CD14-positive monocyte (primary cell): ENCODE data around the gene ATP5F1D. TPM values are rescaled to one million over a fixed set of nuclear protein-coding genes. Genes with fewer than 3 reads are reported as not detected.
A peak's percentile ranks its signal among the peaks of the same experiment; 100 is the strongest.

ENCODE experiments used
- DNase-seq, 3 donors: peaks; one replicate each; pipeline ENCODE4 v3.0.0-alpha.2; 2011 to 2022
- H2AFZ ChIP-seq: 2 replicates; pipeline ENCODE4 v1.6.0; 2012; ENCODE audit warnings: mild to moderate bottlenecking, low read depth, low read length, inconsistent platforms; ENCODE audit not compliant: insufficient read depth, poor library complexity, severe bottlenecking
- H3K27ac ChIP-seq, 2 donors: 1 replicate in 1 of 2; 2 replicates in 1 of 2; pipeline ENCODE4 v1.5.1; 2012 to 2013; ENCODE audit warnings: low read length in 2 of 2, control low read depth in 1 of 2, inconsistent platforms in 1 of 2, low read depth in 1 of 2, mild to moderate bottlenecking in 1 of 2
- H3K27me3 ChIP-seq, 2 donors: one replicate each; pipeline versions ENCODE4 v1.6.0 to v1.6.1; 2011 to 2013; ENCODE audit warnings: low read length in 2 of 2; ENCODE audit not compliant: control insufficient read depth in 2 of 2, insufficient read depth in 2 of 2
- H3K36me3 ChIP-seq, 2 donors: replicated peaks in 1 of 2; 1 replicate in 1 of 2; 2 replicates in 1 of 2; pipeline versions ENCODE4 v1.5.1 to v1.6.1; 2012 to 2013; ENCODE audit warnings: low read length in 2 of 2, control low read depth in 1 of 2, inconsistent platforms in 1 of 2, mild to moderate bottlenecking in 1 of 2; ENCODE audit not compliant: insufficient read depth in 2 of 2, control insufficient read depth in 1 of 2
- H3K4me1 ChIP-seq, 2 donors: 1 replicate in 1 of 2; 2 replicates in 1 of 2; pipeline versions ENCODE4 v1.5.1 to v1.6.1; 2012 to 2013; ENCODE audit warnings: low read length in 2 of 2, control low read depth in 1 of 2, inconsistent platforms in 1 of 2, mild to moderate bottlenecking in 1 of 2, moderate library complexity in 1 of 2; ENCODE audit not compliant: insufficient read depth in 2 of 2, control insufficient read depth in 1 of 2
- H3K4me2 ChIP-seq: replicated peaks from 2 replicates; pipeline ENCODE3; 2012; ENCODE audit warnings: low read length, moderate library complexity, mild to moderate bottlenecking; ENCODE audit not compliant: poor library complexity, severe bottlenecking; ENCODE audit errors: extremely low read depth
- H3K4me3 ChIP-seq, 3 experiments: fragments of 200-600 bp in 1 of 3; sonication (generic) in 1 of 3; replicated peaks in 1 of 3; 1 replicate in 2 of 3; 2 replicates in 1 of 3; pipeline ENCODE4 v1.5.1; 2011 to 2013; ENCODE audit warnings: low read length in 3 of 3, mild to moderate bottlenecking in 3 of 3, control low read depth in 2 of 3, low read depth in 2 of 3, inconsistent platforms in 1 of 3, moderate library complexity in 1 of 3
- H3K79me2 ChIP-seq: 2 replicates; pipeline ENCODE4 v1.6.0; 2012; ENCODE audit warnings: mild to moderate bottlenecking, control low read depth, inconsistent platforms, low read length, moderate library complexity; ENCODE audit not compliant: insufficient read depth
- H3K9ac ChIP-seq: 2 replicates; pipeline ENCODE4 v1.6.0; 2017; ENCODE audit warnings: low read length, mild to moderate bottlenecking; ENCODE audit not compliant: insufficient read depth, poor library complexity, severe bottlenecking
- H3K9me3 ChIP-seq, 2 donors: replicated peaks in 1 of 2; 1 replicate in 1 of 2; 2 replicates in 1 of 2; pipeline versions ENCODE4 v1.5.1 to v1.6.1; 2012 to 2013; ENCODE audit warnings: low read length in 2 of 2, control low read depth in 1 of 2; ENCODE audit not compliant: control insufficient read depth in 1 of 2, insufficient read depth in 1 of 2
- H4K20me1 ChIP-seq: 2 replicates; pipeline ENCODE4 v1.6.0; 2012; ENCODE audit warnings: mild to moderate bottlenecking, low read length, control low read depth, moderate library complexity; ENCODE audit not compliant: insufficient read depth
- H3K27ac Mint-ChIP-seq, 7 donors: one replicate each; pipeline ENCODE4 v1.8.0; 2020; ENCODE audit warnings: mild to moderate bottlenecking in 7 of 7, mixed read lengths in 7 of 7, moderate library complexity in 6 of 7, inconsistent platforms in 2 of 7
- H3K27me3 Mint-ChIP-seq, 3 donors: one replicate each; pipeline ENCODE4 v1.8.0; 2021 to 2022; ENCODE audit warnings: low read depth in 3 of 3, mild to moderate bottlenecking in 3 of 3, mixed read lengths in 3 of 3, moderate library complexity in 3 of 3, inconsistent platforms in 1 of 3
- H3K36me3 Mint-ChIP-seq, 2 donors: one replicate each; pipeline ENCODE4 v1.8.0; 2020; ENCODE audit warnings: mixed read lengths in 2 of 2, inconsistent platforms in 1 of 2, mild to moderate bottlenecking in 1 of 2
- H3K4me1 Mint-ChIP-seq: one replicate; pipeline ENCODE4 v1.8.0; 2020; ENCODE audit warnings: mild to moderate bottlenecking, mixed read lengths
- H3K4me3 Mint-ChIP-seq, 2 donors: one replicate each; pipeline ENCODE4 v1.8.0; 2020; ENCODE audit warnings: mild to moderate bottlenecking in 2 of 2, mixed read lengths in 2 of 2, moderate library complexity in 1 of 2
- H3K9me3 Mint-ChIP-seq, 7 donors: one replicate each; pipeline ENCODE4 v1.8.0; 2020 to 2022; ENCODE audit warnings: mixed read lengths in 7 of 7, mild to moderate bottlenecking in 6 of 7, moderate library complexity in 6 of 7, inconsistent platforms in 2 of 7
- WGBS: methylation state at CpG from one replicate; pipeline ENCODE4 v1.1.5; 2013; ENCODE audit warnings: missing lambda C conversion rate; ENCODE audit not compliant: insufficient coverage; 5-methylcytosine and 5-hydroxymethylcytosine counted together
- intact Hi-C, 2 donors: fragments of 100-400 bp; cut with micrococcal nuclease; formaldehyde crosslinking; loops; one replicate each; pipeline versions ENCODE4 v1.15.0 to v1.15.1; 2023
- polyA plus RNA-seq, 3 donors: library from polyadenylated mRNA; depleted of rRNA in 1 of 3; unstranded in 2 of 3; stranded (reverse) in 1 of 3; fragments of 300-500 nt in 2 of 3; fragments of >200 nt in 1 of 3; fragmentation: Illumina TruSeq in 2 of 3; gene quantifications; 1 replicate in 2 of 3; 2 replicates in 1 of 3; pipeline ENCODE4 v1.2.3, GENCODE V29; 2012 to 2021
- TF ChIP-seq, protein P1 (sequence below): fragments of 200-600 bp; IDR thresholded peaks from one replicate; pipeline ENCODE4 v1.8.0; 2022; ENCODE audit warnings: antibody characterized with exemption, mild to moderate bottlenecking

The ATP5F1D gene
- polyA plus RNA-seq, 3 donors = 122 to 160 (median 143) TPM

DNA sequence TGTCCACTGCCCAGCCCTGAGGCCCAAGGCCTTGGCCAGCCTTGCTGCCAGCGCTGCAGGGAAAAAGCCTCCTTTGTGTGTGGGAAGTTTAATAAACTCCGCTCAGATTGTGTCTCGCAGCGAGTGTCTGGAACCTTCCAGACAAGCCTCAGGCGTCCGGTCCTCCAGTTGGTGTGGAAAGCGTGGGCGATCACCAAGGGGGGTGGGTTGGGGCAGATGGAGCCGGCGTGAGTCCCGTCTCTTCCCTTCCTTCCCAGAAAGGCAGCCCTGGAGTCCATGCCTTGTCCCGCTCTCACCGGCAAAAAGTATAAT is 31.4 kb upstream of the ATP5F1D start:
- peaks cover 60 to 70% of the 10 kb centered on the region in 2 donors for H3K4me1 ChIP-seq
- 96% methylated on average over 7 of the region's 13 CpGs for WGBS
- no peaks in the 10 kb centered on the region for H3K9me3 ChIP-seq
- H4K20me1 ChIP-seq = peaks cover 79% of the 10 kb centered on the region
- H3K27me3 ChIP-seq = no peaks in the 10 kb centered on the region
- no peaks in the 10 kb centered on the region for H3K27me3 Mint-ChIP-seq
- no peak overlapping the region for H3K27ac ChIP-seq
- no peak overlapping the region for H3K4me3 ChIP-seq
- peak overlapping the region in 2 of 7 donors; percentile 13 to 55 for H3K27ac Mint-ChIP-seq
- no peak overlapping the region for H3K4me3 Mint-ChIP-seq
- H2AFZ ChIP-seq = no peak overlapping the region
- H3K9ac ChIP-seq = no peak overlapping the region
- intact Hi-C loops = no loop called here
- peaks cover 0 to 10% of the 10 kb centered on the region in 2 donors for H3K36me3 ChIP-seq
- TF ChIP-seq, protein P1, sequence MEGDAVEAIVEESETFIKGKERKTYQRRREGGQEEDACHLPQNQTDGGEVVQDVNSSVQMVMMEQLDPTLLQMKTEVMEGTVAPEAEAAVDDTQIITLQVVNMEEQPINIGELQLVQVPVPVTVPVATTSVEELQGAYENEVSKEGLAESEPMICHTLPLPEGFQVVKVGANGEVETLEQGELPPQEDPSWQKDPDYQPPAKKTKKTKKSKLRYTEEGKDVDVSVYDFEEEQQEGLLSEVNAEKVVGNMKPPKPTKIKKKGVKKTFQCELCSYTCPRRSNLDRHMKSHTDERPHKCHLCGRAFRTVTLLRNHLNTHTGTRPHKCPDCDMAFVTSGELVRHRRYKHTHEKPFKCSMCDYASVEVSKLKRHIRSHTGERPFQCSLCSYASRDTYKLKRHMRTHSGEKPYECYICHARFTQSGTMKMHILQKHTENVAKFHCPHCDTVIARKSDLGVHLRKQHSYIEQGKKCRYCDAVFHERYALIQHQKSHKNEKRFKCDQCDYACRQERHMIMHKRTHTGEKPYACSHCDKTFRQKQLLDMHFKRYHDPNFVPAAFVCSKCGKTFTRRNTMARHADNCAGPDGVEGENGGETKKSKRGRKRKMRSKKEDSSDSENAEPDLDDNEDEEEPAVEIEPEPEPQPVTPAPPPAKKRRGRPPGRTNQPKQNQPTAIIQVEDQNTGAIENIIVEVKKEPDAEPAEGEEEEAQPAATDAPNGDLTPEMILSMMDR = no peak
- H3K36me3 Mint-ChIP-seq = peaks cover 19 to 40% of the 10 kb centered on the region in 2 donors
- no peaks in the 10 kb centered on the region for H3K9me3 Mint-ChIP-seq
- H3K79me2 ChIP-seq = peaks cover 83% of the 10 kb centered on the region
- H3K4me1 Mint-ChIP-seq = peaks cover 55% of the 10 kb centered on the region
- no peak for DNase-seq
- H3K4me2 ChIP-seq = no peak overlapping the region

- no peak overlapping the region for H3K9ac ChIP-seq
- no peaks in the 10 kb centered on the region for H3K27me3 ChIP-seq
- peaks cover 90% of the 10 kb centered on the region for H4K20me1 ChIP-seq
- H3K27ac Mint-ChIP-seq = peak overlapping the region in 4 of 7 donors; percentile 31 to 75 (median 50)
- H3K4me3 ChIP-seq = no peak overlapping the region
- H3K36me3 ChIP-seq = peaks cover 4 to 21% of the 10 kb centered on the region in 2 donors
- H3K4me1 Mint-ChIP-seq = peaks cover 54% of the 10 kb centered on the region
- H3K27ac ChIP-seq = peak overlapping the region in 1 of 2 donors; percentile 48
- 80% methylated on average over 23 of the region's 33 CpGs for WGBS
- H3K9me3 ChIP-seq = no peaks in the 10 kb centered on the region
- peaks cover 91% of the 10 kb centered on the region for H3K79me2 ChIP-seq
- H3K27me3 Mint-ChIP-seq = peaks cover 0 to 3% (median 0%) of the 10 kb centered on the region in 3 donors
- H3K9me3 Mint-ChIP-seq = no peaks in the 10 kb centered on the region
- TF ChIP-seq, protein P1 = no peak
- no peak overlapping the region for H3K4me3 Mint-ChIP-seq
- H3K36me3 Mint-ChIP-seq = peaks cover 19 to 50% of the 10 kb centered on the region in 2 donors
- no peak overlapping the region for H2AFZ ChIP-seq
- no peak overlapping the region for H3K4me2 ChIP-seq
- intact Hi-C loops = no loop called here
- H3K4me1 ChIP-seq = peaks cover 59 to 67% of the 10 kb centered on the region in 2 donors
- peak in 1 of 3 donors; percentile 2 for DNase-seq
Measured at GRCh38 chr19:1211494-1212234, 29.9 kb upstream of the ATP5F1D start.
